RWPE2 (cell line): ENCODE data around the gene RSPO4.

ENCODE experiments used
- ATAC-seq: fragments of 200-7000 bp; cut with Tn5 transposase; 3 replicates; pipeline ENCODE4 v1.9.1; 2021; ENCODE audit warnings: low read depth
- DNase-seq: peaks from one replicate; pipeline ENCODE4 v3.0.0-alpha.2; 2020; ENCODE audit warnings: low spot score
- H3K27ac ChIP-seq: fragments of 450-650 bp; 2 replicates; pipeline ENCODE4 v1.5.1; 2017; ENCODE audit warnings: mild to moderate bottlenecking; ENCODE audit not compliant: poor library complexity, severe bottlenecking
- H3K27me3 ChIP-seq: fragments of 250-450 bp; sonication (Bioruptor Pico); 2 replicates; pipeline ENCODE4 v1.5.1; 2021; ENCODE audit warnings: mild to moderate bottlenecking, moderate library complexity; ENCODE audit not compliant: insufficient read depth, poor library complexity, severe bottlenecking
- H3K36me3 ChIP-seq: fragments of 250-450 bp; sonication (Bioruptor Pico); 2 replicates; pipeline ENCODE4 v1.5.1; 2020; ENCODE audit warnings: low read depth, mild to moderate bottlenecking, moderate library complexity
- H3K4me1 ChIP-seq: fragments of 250-450 bp; sonication (Bioruptor Pico); 2 replicates; pipeline ENCODE4 v1.5.1; 2021; ENCODE audit warnings: mild to moderate bottlenecking, moderate library complexity; ENCODE audit not compliant: insufficient read depth, poor library complexity, severe bottlenecking
- H3K4me3 ChIP-seq: fragments of 250-450 bp; sonication (Bioruptor Pico); 2 replicates; pipeline ENCODE4 v1.5.1; 2021; ENCODE audit warnings: mild to moderate bottlenecking, moderate library complexity; ENCODE audit not compliant: severe bottlenecking
- H3K9me3 ChIP-seq: fragments of 250-450 bp; sonication (Bioruptor Pico); 2 replicates; pipeline ENCODE4 v1.5.1; 2021; ENCODE audit warnings: mild to moderate bottlenecking, moderate library complexity; ENCODE audit not compliant: severe bottlenecking
- TF ChIP-seq, protein P1 (sequence below): fragments of 450-650 bp; IDR thresholded peaks from one replicate; pipeline ENCODE4 v1.5.1; 2017; ENCODE audit warnings: mild to moderate bottlenecking, moderate library complexity; ENCODE audit not compliant: poor library complexity, severe bottlenecking

The RSPO4 gene

DNA sequence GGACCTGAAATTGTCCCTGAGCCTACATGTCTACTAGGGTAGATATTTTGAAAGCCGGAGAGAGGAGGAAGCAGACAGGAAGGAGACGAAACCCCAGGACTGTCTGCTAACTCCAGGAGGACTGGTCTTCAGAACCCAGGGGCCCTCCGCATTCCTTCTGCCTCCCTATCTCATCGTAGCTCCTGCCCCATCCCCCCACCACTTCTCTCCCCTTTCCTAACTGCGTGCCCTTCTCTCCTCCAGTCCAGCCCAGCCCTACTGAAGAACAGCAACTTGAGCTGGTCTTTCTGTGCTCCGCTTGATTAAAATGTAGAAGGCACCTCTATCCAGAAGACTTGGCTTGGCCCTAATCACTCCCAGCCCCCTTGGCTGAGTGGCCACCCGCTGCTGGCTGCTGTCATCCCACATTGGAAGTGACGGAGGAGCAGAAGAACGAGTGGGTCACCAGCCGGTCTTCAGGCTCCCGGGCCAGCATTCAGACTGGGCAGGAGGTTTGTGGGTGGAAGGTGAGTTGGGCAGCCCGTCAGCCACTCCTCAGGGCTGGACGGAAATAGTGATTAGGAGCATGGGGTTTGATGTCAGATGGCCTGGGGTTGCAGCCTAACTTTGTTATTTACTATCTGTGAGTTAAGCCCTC, 57.2 kb downstream of the RSPO4 start:
- no peak for ATAC-seq
- Histone ChIP-seq H3K9me3 (no peaks in the 10 kb centered on the region), H3K4me1 (no peaks in the 10 kb centered on the region), H3K27me3 (no peaks in the 10 kb centered on the region), H3K27ac (no peak overlapping the region), H3K36me3 (no peaks in the 10 kb centered on the region), H3K4me3 (no peak overlapping the region)
- TF ChIP-seq, protein P1, sequence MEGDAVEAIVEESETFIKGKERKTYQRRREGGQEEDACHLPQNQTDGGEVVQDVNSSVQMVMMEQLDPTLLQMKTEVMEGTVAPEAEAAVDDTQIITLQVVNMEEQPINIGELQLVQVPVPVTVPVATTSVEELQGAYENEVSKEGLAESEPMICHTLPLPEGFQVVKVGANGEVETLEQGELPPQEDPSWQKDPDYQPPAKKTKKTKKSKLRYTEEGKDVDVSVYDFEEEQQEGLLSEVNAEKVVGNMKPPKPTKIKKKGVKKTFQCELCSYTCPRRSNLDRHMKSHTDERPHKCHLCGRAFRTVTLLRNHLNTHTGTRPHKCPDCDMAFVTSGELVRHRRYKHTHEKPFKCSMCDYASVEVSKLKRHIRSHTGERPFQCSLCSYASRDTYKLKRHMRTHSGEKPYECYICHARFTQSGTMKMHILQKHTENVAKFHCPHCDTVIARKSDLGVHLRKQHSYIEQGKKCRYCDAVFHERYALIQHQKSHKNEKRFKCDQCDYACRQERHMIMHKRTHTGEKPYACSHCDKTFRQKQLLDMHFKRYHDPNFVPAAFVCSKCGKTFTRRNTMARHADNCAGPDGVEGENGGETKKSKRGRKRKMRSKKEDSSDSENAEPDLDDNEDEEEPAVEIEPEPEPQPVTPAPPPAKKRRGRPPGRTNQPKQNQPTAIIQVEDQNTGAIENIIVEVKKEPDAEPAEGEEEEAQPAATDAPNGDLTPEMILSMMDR, result no peak
- no peak for DNase-seq

DNA sequence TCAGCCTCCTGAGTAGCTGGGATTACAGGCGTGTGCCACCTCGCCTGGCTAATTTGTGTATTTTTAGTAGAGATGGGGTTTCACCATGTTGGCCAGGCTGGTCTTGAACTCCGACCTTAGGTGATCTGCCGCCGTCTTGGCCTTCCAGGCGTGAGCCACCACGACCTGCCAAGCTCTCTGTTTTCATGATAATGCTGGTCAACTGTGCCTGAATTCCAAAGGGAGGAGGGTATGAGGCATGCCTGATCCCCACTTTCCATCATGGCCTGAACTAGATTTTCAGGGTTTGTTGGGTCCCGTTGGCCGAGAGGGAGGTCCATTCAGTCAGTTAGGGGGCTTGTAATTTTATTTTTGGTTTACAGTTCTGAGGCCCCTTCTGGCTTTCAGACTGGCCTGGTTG, 58.0 kb downstream of the RSPO4 start:
- no peaks in the 10 kb centered on the region for H3K4me1 ChIP-seq
- H3K27me3 ChIP-seq, result no peaks in the 10 kb centered on the region
- H3K4me3 ChIP-seq, result no peak overlapping the region
- no peak overlapping the region for H3K27ac ChIP-seq
- DNase-seq (no peak), ATAC-seq (no peak)
- TF ChIP-seq, protein P1, result no peak
- H3K9me3 ChIP-seq, result no peaks in the 10 kb centered on the region
- H3K36me3 ChIP-seq, result no peaks in the 10 kb centered on the region

DNA sequence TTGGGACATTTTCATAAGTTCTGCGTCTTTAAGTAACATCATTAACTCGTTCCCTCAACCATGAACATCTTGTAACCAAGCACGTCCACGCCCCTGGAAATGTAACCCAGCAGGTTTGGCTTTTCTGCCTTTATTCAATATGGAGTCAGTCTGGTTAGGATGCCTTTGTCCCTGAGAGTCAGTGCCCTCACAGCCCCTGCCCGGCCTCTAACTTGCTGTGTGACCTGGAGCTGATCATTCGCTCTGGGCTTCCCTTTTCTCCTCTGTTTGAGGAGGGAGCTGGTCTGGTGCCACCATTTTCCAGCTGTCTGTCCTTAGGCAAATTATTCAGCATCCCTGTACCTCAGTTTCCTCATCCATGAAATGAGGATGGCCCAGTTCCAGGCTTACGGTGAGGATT, 59.5 kb downstream of the RSPO4 start:
- no peaks in the 10 kb centered on the region for H3K27me3 ChIP-seq

DNA sequence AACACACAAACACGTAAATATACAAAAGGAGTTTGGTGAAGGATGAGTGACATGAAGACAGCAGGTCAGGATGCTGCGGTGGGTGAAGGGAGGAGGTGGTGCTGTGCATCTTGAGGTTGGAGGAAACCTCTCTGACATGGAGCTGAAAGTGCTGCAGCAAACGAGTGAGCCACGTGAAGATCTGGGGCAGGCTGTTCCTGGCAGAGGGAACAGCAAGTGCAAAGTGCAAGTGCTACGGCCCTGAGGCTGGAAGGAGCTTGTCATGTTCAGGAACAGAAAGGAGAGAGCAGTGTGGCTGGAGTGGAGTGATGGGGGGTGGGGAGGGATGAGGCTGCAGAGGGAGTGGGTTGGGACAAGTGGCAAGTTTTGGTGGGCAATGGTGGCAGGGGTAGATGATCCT, 61.2 kb downstream of the RSPO4 start:
- Histone ChIP-seq H3K27ac (no peak overlapping the region), H3K27me3 (no peaks in the 10 kb centered on the region), H3K4me1 (no peaks in the 10 kb centered on the region), H3K9me3 (no peaks in the 10 kb centered on the region), H3K4me3 (no peak overlapping the region), H3K36me3 (no peaks in the 10 kb centered on the region)
- DNase-seq (no peak), ATAC-seq (no peak)
- TF ChIP-seq, protein P1, result no peak

More for the DNA sequence above, 59.5 kb downstream of the RSPO4 start:
- no peak overlapping the region for H3K4me3 ChIP-seq
- H3K9me3 ChIP-seq, result no peaks in the 10 kb centered on the region
- DNase-seq (no peak), ATAC-seq (no peak)
- no peaks in the 10 kb centered on the region for H3K4me1 ChIP-seq
- no peaks in the 10 kb centered on the region for H3K36me3 ChIP-seq
- TF ChIP-seq, protein P1, result no peak
- H3K27ac ChIP-seq, result no peak overlapping the region

DNA sequence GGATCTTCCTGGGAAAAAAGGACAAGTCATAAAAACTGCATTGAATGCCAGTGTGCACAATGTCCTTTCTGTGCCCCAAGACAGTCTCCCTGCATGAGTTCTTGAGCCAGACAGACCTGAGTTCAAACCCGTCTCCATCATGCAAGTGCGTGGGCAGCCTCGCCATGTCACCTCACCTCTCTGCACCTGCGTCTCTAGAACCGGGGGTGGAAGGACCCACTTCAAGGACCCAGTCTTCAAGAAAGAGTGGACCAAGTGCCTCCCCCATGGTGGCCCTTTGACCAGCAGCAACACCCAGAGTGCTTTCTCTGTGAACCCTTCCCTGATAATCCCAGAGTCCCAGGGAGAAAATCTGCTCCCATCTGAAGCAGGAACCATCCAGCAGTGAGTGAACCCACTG, 62.5 kb downstream of the RSPO4 start:
- DNase-seq (no peak), ATAC-seq (no peak)
- H3K4me1 ChIP-seq, result no peaks in the 10 kb centered on the region
- no peaks in the 10 kb centered on the region for H3K27me3 ChIP-seq
- no peak overlapping the region for H3K27ac ChIP-seq
- H3K4me3 ChIP-seq, result no peak overlapping the region
- H3K36me3 ChIP-seq, result no peaks in the 10 kb centered on the region
- TF ChIP-seq, protein P1, result no peak
- no peaks in the 10 kb centered on the region for H3K9me3 ChIP-seq
